Kidney epithelial cell (primary cell): Measurements from ENCODE around the gene TBX18. TPM values are rescaled to one million over a fixed set of nuclear protein-coding genes. Genes with fewer than 3 reads are reported as not detected.

Experiments
- DNase-seq: peaks from one replicate; pipeline ENCODE4 v3.0.0-alpha.2; 2010; ENCODE audit warnings: low read depth
- H3K27me3 ChIP-seq: 2 replicates; pipeline ENCODE4 v1.6.0; 2011; ENCODE audit warnings: low read length; ENCODE audit not compliant: control insufficient read depth, insufficient read depth
- H3K36me3 ChIP-seq: 2 replicates; pipeline ENCODE4 v1.5.1; 2011; ENCODE audit warnings: low read length; ENCODE audit not compliant: control insufficient read depth, insufficient read depth
- H3K4me3 ChIP-seq: 2 replicates; pipeline ENCODE4 v1.5.1; 2011; ENCODE audit warnings: low read depth, mild to moderate bottlenecking, control low read depth, low read length
- total RNA-seq: library from RNA; depleted of rRNA; stranded (reverse); fragments of >200 nt; gene quantifications from 2 replicates; pipeline ENCODE4 v1.2.3, GENCODE V29; 2015
- TF ChIP-seq, protein P1 (sequence below): IDR thresholded peaks from 2 replicates; pipeline ENCODE4 v1.5.1; 2011; ENCODE audit warnings: mild to moderate bottlenecking, moderate library complexity, low read length, control low read depth, inconsistent platforms; ENCODE audit not compliant: insufficient read depth, poor library complexity, severe bottlenecking

Gene TBX18
- total RNA-seq, 1 donor from 2014 or later, result 0.46 TPM

GRCh38 chr6:84772428-84773132, 8.2 kb upstream of the TBX18 start:
- TF ChIP-seq, protein P1, sequence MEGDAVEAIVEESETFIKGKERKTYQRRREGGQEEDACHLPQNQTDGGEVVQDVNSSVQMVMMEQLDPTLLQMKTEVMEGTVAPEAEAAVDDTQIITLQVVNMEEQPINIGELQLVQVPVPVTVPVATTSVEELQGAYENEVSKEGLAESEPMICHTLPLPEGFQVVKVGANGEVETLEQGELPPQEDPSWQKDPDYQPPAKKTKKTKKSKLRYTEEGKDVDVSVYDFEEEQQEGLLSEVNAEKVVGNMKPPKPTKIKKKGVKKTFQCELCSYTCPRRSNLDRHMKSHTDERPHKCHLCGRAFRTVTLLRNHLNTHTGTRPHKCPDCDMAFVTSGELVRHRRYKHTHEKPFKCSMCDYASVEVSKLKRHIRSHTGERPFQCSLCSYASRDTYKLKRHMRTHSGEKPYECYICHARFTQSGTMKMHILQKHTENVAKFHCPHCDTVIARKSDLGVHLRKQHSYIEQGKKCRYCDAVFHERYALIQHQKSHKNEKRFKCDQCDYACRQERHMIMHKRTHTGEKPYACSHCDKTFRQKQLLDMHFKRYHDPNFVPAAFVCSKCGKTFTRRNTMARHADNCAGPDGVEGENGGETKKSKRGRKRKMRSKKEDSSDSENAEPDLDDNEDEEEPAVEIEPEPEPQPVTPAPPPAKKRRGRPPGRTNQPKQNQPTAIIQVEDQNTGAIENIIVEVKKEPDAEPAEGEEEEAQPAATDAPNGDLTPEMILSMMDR, result no peak
- H3K4me3 ChIP-seq, result no peak overlapping the region
- no peaks in the 10 kb centered on the region for H3K36me3 ChIP-seq
- peaks cover 71% of the 10 kb centered on the region for H3K27me3 ChIP-seq
- no peak for DNase-seq

- DNase-seq, result no peak
- Histone ChIP-seq H3K27me3 (peaks cover 71% of the 10 kb centered on the region), H3K4me3 (no peak overlapping the region), H3K36me3 (no peaks in the 10 kb centered on the region)
- TF ChIP-seq, protein P1, result no peak
Measured at GRCh38 chr6:84771756-84772356, 7.5 kb upstream of the TBX18 start.

- Histone ChIP-seq H3K4me3 (no peak overlapping the region), H3K27me3 (peaks cover 75% of the 10 kb centered on the region), H3K36me3 (no peaks in the 10 kb centered on the region)
- DNase-seq, result no peak
- TF ChIP-seq, protein P1, result no peak
Measured at GRCh38 chr6:84771125-84771755, 6.8 kb upstream of the TBX18 start.

DNA sequence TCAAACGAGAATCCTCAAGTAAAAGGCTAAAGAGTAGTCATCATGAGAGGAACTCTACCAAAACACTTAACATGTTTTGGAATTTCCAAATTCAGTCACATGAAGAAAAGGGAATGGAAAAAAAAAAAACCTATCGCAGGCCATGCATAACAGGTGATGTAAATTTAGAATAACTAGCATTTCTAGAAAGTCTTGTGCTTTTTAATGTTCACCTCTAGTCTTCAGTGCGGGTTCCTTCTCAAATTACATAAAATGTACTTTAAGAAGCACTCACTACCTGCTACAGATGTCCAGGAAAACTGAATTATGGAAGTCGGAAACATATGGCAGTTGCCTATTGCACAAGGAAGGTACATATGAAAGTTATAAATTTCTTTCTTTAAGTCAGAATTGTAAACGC, 6.1 kb upstream of the TBX18 start:
- TF ChIP-seq, protein P1, result no peak
- H3K27me3 ChIP-seq, result peaks cover 82% of the 10 kb centered on the region
- H3K4me3 ChIP-seq, result no peak overlapping the region
- no peak for DNase-seq
- H3K36me3 ChIP-seq, result no peaks in the 10 kb centered on the region

DNA sequence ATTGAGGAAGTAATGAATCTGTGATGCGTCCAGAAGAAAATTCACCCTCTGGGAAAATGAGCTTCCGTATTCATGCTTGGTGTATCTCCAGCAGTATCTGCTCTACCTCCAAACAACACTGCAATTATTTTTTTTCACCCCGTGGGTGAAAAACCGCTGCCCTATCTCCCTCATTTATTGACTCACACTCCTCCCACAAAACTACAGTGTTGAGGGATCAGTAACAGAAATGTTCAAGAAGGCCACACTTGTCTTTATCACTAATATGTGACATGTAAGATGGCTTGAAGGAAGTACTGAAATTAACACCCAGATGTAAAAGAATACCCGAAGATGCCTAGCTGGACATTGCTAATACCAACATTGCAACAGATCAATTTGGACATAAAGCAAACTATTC, 4.9 kb upstream of the TBX18 start:
- DNase-seq, result no peak
- Histone ChIP-seq H3K27me3 (peaks cover 72% of the 10 kb centered on the region), H3K4me3 (no peak overlapping the region), H3K36me3 (no peaks in the 10 kb centered on the region)
- TF ChIP-seq, protein P1, result no peak
